SKM-1 (cell line): ENCODE measurements around the gene IBA57.
A peak's percentile ranks its signal among the peaks of the same experiment; 100 is the strongest.
"Not testable (repeated sequence)": the region's sequence is repeated elsewhere in the genome, so short reads cannot be mapped to it uniquely, and the experiment has no call there.

Source experiments
- DNase-seq: peaks from one replicate; lab custom pipeline; 2025; ENCODE audit not compliant: unreplicated experiment; lab: John Stamatoyannopoulos, UW

The IBA57 gene

GRCh38 chr1:228210712-228211530, 45.3 kb downstream of the IBA57 start:
- no peak for DNase-seq

GRCh38 chr1:228211531-228212414, 46.2 kb downstream of the IBA57 start:
- DNase-seq: no peak

GRCh38 chr1:228212415-228212965, 46.9 kb downstream of the IBA57 start:
- no peak for DNase-seq

- peak; percentile 93 for DNase-seq
Measured at GRCh38 chr1:228212966-228213844, 47.6 kb downstream of the IBA57 start.

GRCh38 chr1:228213917-228214808, 48.6 kb downstream of the IBA57 start:
- DNase-seq: no peak

GRCh38 chr1:228214921-228215662, 49.5 kb downstream of the IBA57 start:
- DNase-seq: no peak

GRCh38 chr1:228215663-228216116, 50.1 kb downstream of the IBA57 start:
- no peak for DNase-seq

- no peak for DNase-seq
Measured at GRCh38 chr1:228216371-228217320, 51.0 kb downstream of the IBA57 start.

GRCh38 chr1:228217551-228218344, 52.1 kb downstream of the IBA57 start:
- DNase-seq: no peak

GRCh38 chr1:228218513-228219244, 53.1 kb downstream of the IBA57 start:
- no peak for DNase-seq

GRCh38 chr1:228219245-228219961, 53.8 kb downstream of the IBA57 start:
- no peak for DNase-seq

GRCh38 chr1:228219962-228220780, 54.6 kb downstream of the IBA57 start:
- no peak for DNase-seq

- not testable (repeated sequence) for DNase-seq
Measured at GRCh38 chr1:228221097-228221496, 55.5 kb downstream of the IBA57 start.

GRCh38 chr1:228222548-228222947, 56.9 kb downstream of the IBA57 start:
- no peak for DNase-seq
